ENCODE measurements around the gene GAST.

The GAST gene

GRCh38 chr17:41762391-41762790, 50.3 kb downstream of the GAST start:
- no peaks in the 10 kb centered on the region for H3K4me1 Mint-ChIP-seq
- no peaks in the 10 kb centered on the region for H3K27me3 Mint-ChIP-seq (ENCODE audit: low read depth, poor library complexity)
- peaks cover 85% of the 10 kb centered on the region for H3K36me3 Mint-ChIP-seq (ENCODE audit: low read depth)
- H3K9me3 Mint-ChIP-seq: no peaks in the 10 kb centered on the region
- no peak overlapping the region for H3K4me3 Mint-ChIP-seq
- TF ChIP-seq, protein P1, sequence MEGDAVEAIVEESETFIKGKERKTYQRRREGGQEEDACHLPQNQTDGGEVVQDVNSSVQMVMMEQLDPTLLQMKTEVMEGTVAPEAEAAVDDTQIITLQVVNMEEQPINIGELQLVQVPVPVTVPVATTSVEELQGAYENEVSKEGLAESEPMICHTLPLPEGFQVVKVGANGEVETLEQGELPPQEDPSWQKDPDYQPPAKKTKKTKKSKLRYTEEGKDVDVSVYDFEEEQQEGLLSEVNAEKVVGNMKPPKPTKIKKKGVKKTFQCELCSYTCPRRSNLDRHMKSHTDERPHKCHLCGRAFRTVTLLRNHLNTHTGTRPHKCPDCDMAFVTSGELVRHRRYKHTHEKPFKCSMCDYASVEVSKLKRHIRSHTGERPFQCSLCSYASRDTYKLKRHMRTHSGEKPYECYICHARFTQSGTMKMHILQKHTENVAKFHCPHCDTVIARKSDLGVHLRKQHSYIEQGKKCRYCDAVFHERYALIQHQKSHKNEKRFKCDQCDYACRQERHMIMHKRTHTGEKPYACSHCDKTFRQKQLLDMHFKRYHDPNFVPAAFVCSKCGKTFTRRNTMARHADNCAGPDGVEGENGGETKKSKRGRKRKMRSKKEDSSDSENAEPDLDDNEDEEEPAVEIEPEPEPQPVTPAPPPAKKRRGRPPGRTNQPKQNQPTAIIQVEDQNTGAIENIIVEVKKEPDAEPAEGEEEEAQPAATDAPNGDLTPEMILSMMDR (IDR thresholded peaks at IDR 0.05): no peak
- H3K27ac Mint-ChIP-seq: peak overlapping the region; percentile 49
- no peak for DNase-seq

- no peaks in the 10 kb centered on the region for H3K9me3 Mint-ChIP-seq
- H3K27me3 Mint-ChIP-seq (ENCODE audit: low read depth, poor library complexity): no peaks in the 10 kb centered on the region
- H3K4me1 Mint-ChIP-seq: no peaks in the 10 kb centered on the region
- no peak overlapping the region for H3K4me3 Mint-ChIP-seq
- peaks cover 86% of the 10 kb centered on the region for H3K36me3 Mint-ChIP-seq (ENCODE audit: low read depth)
- no peak overlapping the region for H3K27ac Mint-ChIP-seq
- no peak for DNase-seq
- TF ChIP-seq, protein P1 (IDR thresholded peaks at IDR 0.05): no peak
Measured at GRCh38 chr17:41762841-41763240, 50.7 kb downstream of the GAST start.

DNA sequence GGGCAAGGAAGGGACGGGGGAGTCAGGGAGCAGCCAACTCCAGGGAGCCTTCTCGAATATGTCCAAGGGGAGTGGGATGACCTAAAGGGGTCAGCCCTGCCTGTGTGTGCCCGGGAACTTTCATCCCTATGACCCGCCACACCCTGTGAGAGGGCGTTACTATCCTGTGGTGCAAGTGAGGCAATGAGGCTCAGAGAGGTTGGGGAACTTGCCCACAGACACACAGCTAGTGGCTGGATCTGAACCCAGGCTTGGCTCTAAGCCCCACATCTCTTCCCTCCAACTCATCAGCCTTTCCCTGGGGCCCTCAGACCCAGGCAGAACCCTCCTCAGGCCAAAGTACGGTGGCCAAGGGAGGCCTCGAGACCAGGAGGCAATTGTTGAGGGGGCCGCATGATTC, 51.2 kb downstream of the GAST start:
- no peaks in the 10 kb centered on the region for H3K27me3 Mint-ChIP-seq (ENCODE audit: low read depth, poor library complexity)
- TF ChIP-seq, protein P1 (IDR thresholded peaks at IDR 0.05): no peak
- H3K4me3 Mint-ChIP-seq: no peak overlapping the region
- no peaks in the 10 kb centered on the region for H3K4me1 Mint-ChIP-seq
- no peak for DNase-seq
- no peak overlapping the region for H3K27ac Mint-ChIP-seq
- H3K36me3 Mint-ChIP-seq (ENCODE audit: low read depth): peaks cover 82% of the 10 kb centered on the region
- no peaks in the 10 kb centered on the region for H3K9me3 Mint-ChIP-seq

Measured in nephron progenitor cell (in vitro differentiated cells).